HG03066 (cell line): ENCODE measurements around the gene MYPN.

Experiments used
- ATAC-seq: cut with Tn5 transposase; IDR thresholded peaks from one replicate; pipeline ENCODE4 v1.9.1; 2021; ENCODE audit warnings: low read depth; ENCODE audit not compliant: unreplicated experiment

MYPN gene

GRCh38 chr10:68088740-68089139, 20.5 kb upstream of the MYPN start:
- no peak for ATAC-seq

GRCh38 chr10:68090586-68090985, 18.7 kb upstream of the MYPN start:
- no peak for ATAC-seq

- ATAC-seq = no peak
Measured at GRCh38 chr10:68092512-68092911, 16.8 kb upstream of the MYPN start.

- no peak for ATAC-seq
Measured at GRCh38 chr10:68095153-68095552, 14.1 kb upstream of the MYPN start.

- no peak for ATAC-seq
Measured at GRCh38 chr10:68096913-68097516, 12.3 kb upstream of the MYPN start.

- ATAC-seq = no peak
Measured at GRCh38 chr10:68099736-68100135, 9.6 kb upstream of the MYPN start.

GRCh38 chr10:68101066-68101465, 8.2 kb upstream of the MYPN start:
- ATAC-seq = no peak

- ATAC-seq = no peak
Measured at GRCh38 chr10:68103261-68103878, 5.9 kb upstream of the MYPN start.

GRCh38 chr10:68103901-68104300, 5.4 kb upstream of the MYPN start:
- no peak for ATAC-seq

GRCh38 chr10:68105820-68106219, 3.5 kb upstream of the MYPN start:
- no peak for ATAC-seq

- ATAC-seq = no peak
Measured at GRCh38 chr10:68106656-68107055, 2.6 kb upstream of the MYPN start.

- ATAC-seq = no peak
Measured at GRCh38 chr10:68107651-68108050, 1.6 kb upstream of the MYPN start.

GRCh38 chr10:68108051-68108450, 1.2 kb upstream of the MYPN start:
- no peak for ATAC-seq

GRCh38 chr10:68108653-68109052, 635 bp upstream of the MYPN start:
- no peak for ATAC-seq

GRCh38 chr10:68110027-68110426, 739 bp downstream of the MYPN start:
- ATAC-seq = no peak

GRCh38 chr10:68111584-68111983, 2.3 kb downstream of the MYPN start:
- no peak for ATAC-seq

- no peak for ATAC-seq
Measured at GRCh38 chr10:68112837-68113236, 3.5 kb downstream of the MYPN start.

- ATAC-seq = no peak
Measured at GRCh38 chr10:68118657-68119056, 9.4 kb downstream of the MYPN start.

GRCh38 chr10:68121020-68121743, 11.9 kb downstream of the MYPN start:
- ATAC-seq = no peak

GRCh38 chr10:68121852-68122251, 12.6 kb downstream of the MYPN start:
- no peak for ATAC-seq

- no peak for ATAC-seq
Measured at GRCh38 chr10:68124718-68125117, 15.4 kb downstream of the MYPN start.

GRCh38 chr10:68125772-68126171, 16.5 kb downstream of the MYPN start:
- ATAC-seq = no peak
